PC-3 (cell line): ENCODE measurements around the gene SDHAF4. TPM values are rescaled to one million over a fixed set of nuclear protein-coding genes. Genes with fewer than 3 reads are reported as not detected.

Experiments used
- ATAC-seq: fragments of 200-7000 bp; cut with Tn5 transposase; 2 replicates; pipeline ENCODE4 v1.9.1; 2020; ENCODE audit warnings: mild to moderate bottlenecking, moderate library complexity
- BruUV-seq: library from RNA; stranded (reverse); fragments of 400-500 nt; replicated peaks from 2 replicates; lab custom pipeline; 2021; lab: Mats Ljungman, UMichigan
- CTCF ChIA-PET: fragments of 300-600 bp; sonication (Branson Sonifier 250); formaldehyde crosslinking; loops from one replicate; lab custom pipeline; 2022; ENCODE audit warnings: antibody characterized with exemption; lab: Charles Lee
- POLR2A ChIA-PET: fragments of 300-600 bp; sonication (Branson Sonifier 250); formaldehyde crosslinking; loops from one replicate; lab custom pipeline; 2022; ENCODE audit warnings: antibody characterized with exemption; ENCODE audit not compliant: unreplicated experiment; lab: Charles Lee
- DNase-seq: peaks from one replicate; pipeline ENCODE4 v3.0.0-alpha.2; 2015
- H2AFZ ChIP-seq: fragments of 300-600 bp; sonication (generic); 2 replicates; pipeline ENCODE4 v1.6.0; 2016; ENCODE audit warnings: antibody characterized with exemption, low read length
- H3F3A ChIP-seq: fragments of 300-600 bp; sonication (generic); one replicate; pipeline ENCODE4 v1.6.0; 2017; ENCODE audit warnings: antibody characterized with exemption, low read length, control low read depth, mild to moderate bottlenecking; ENCODE audit not compliant: unreplicated experiment
- H3K27ac ChIP-seq: fragments of 300-600 bp; sonication (generic); 2 replicates; pipeline ENCODE4 v1.5.1; 2016; ENCODE audit warnings: mild to moderate bottlenecking, low read length
- H3K27me3 ChIP-seq: fragments of 300-600 bp; sonication (generic); 2 replicates; pipeline ENCODE4 v1.6.1; 2016; ENCODE audit warnings: low read length, mixed read lengths
- H3K36me3 ChIP-seq: fragments of 300-600 bp; sonication (generic); 2 replicates; pipeline ENCODE4 v1.6.1; 2016; ENCODE audit warnings: low read depth, mixed run types, low read length, mixed read lengths
- H3K4me1 ChIP-seq: fragments of 300-600 bp; sonication (generic); 2 replicates; pipeline ENCODE4 v1.5.1; 2016; ENCODE audit warnings: low read length; ENCODE audit not compliant: insufficient read depth
- H3K4me2 ChIP-seq: fragments of 300-600 bp; sonication (generic); 2 replicates; pipeline ENCODE4 v1.6.0; 2016; ENCODE audit warnings: low read length
- H3K4me3 ChIP-seq: fragments of 300-600 bp; sonication (generic); 2 replicates; pipeline ENCODE4 v1.5.1; 2016; ENCODE audit warnings: mild to moderate bottlenecking, low read length, mixed read lengths
- H3K79me2 ChIP-seq: fragments of 300-600 bp; sonication (generic); 2 replicates; pipeline ENCODE4 v1.6.1; 2017; ENCODE audit warnings: low read length, mixed read lengths
- H3K9ac ChIP-seq: fragments of 300-600 bp; sonication (generic); 2 replicates; pipeline ENCODE4 v1.6.0; 2016; ENCODE audit warnings: mild to moderate bottlenecking, low read length
- H3K9me2 ChIP-seq: fragments of 300-600 bp; sonication (generic); replicated peaks from 2 replicates; pipeline ENCODE4 v1.6.1; 2016; ENCODE audit warnings: mixed run types, low read length, mixed read lengths
- H3K9me3 ChIP-seq: fragments of 300-600 bp; sonication (generic); 2 replicates; pipeline ENCODE4 v1.6.1; 2016; ENCODE audit warnings: low read length, mixed read lengths
- H4K20me1 ChIP-seq: fragments of 300-600 bp; sonication (generic); 2 replicates; pipeline ENCODE4 v1.6.1; 2016; ENCODE audit warnings: low read length, mixed read lengths
- EZH2 ChIP-seq: fragments of 300-600 bp; sonication (generic); IDR thresholded peaks from one replicate; pipeline ENCODE4 v1.6.1; 2017; ENCODE audit warnings: antibody characterized with exemption, mild to moderate bottlenecking, low read length; ENCODE audit not compliant: unreplicated experiment
- EZH2phosphoT487 ChIP-seq: fragments of 300-600 bp; sonication (generic); IDR thresholded peaks from 2 replicates; pipeline ENCODE4 v1.6.1; 2018; ENCODE audit warnings: mild to moderate bottlenecking, antibody characterized with exemption, low read length, borderline replicate concordance
- intact Hi-C: fragments of 100-400 bp; cut with micrococcal nuclease; formaldehyde crosslinking; loops from 2 replicates; pipeline ENCODE4 v1.9.0; 2023
- total RNA-seq: library from RNA; depleted of rRNA; stranded (reverse); fragments of >200 nt; gene quantifications from 2 replicates; pipeline ENCODE4 v1.2.3, GENCODE V29; 2014
- TF ChIP-seq, protein P1 (sequence below): fragments of 300-600 bp; sonication (generic); conservative IDR thresholded peaks from 2 replicates; pipeline ENCODE4 v1.5.1; 2017; ENCODE audit warnings: antibody characterized with exemption, low read depth, mild to moderate bottlenecking, low read length

Gene SDHAF4
- total RNA-seq, 1 experiment from 2014 or later: 6.2 TPM

GRCh38 chr6:70520575-70520974 lies 46.2 kb upstream of the SDHAF4 start:
- intact Hi-C loops: loop anchor here (1.0 to 10.0 kb wide), 3 partner anchors 166 to 494 kb away; no protein-coding TSS in a partner anchor
- Histone ChIP-seq H3K4me1 (no peaks in the 10 kb centered on the region), H4K20me1 (no peaks in the 10 kb centered on the region), H3K9me2 (no peaks in the 10 kb centered on the region), H3K9ac (no peak overlapping the region), H3K27me3 (no peaks in the 10 kb centered on the region), H3K79me2 (no peaks in the 10 kb centered on the region), H3K36me3 (no peaks in the 10 kb centered on the region), H3K4me2 (no peak overlapping the region), H3K4me3 (no peak overlapping the region), H3K27ac (no peak overlapping the region), H3K9me3 (no peaks in the 10 kb centered on the region), H2AFZ (no peak overlapping the region), H3F3A (no peaks in the 10 kb centered on the region)
- no TSS peak for BruUV-seq
- ChIA-PET CTCF (interaction anchor here (0.5 to 1.2 kb wide), 5 partner anchors 26 to 363 kb away, joined by 3 to 8 read pairs (median 3); no protein-coding TSS in a partner anchor), POLR2A (no interaction called here)
- TF ChIP-seq, protein P1, sequence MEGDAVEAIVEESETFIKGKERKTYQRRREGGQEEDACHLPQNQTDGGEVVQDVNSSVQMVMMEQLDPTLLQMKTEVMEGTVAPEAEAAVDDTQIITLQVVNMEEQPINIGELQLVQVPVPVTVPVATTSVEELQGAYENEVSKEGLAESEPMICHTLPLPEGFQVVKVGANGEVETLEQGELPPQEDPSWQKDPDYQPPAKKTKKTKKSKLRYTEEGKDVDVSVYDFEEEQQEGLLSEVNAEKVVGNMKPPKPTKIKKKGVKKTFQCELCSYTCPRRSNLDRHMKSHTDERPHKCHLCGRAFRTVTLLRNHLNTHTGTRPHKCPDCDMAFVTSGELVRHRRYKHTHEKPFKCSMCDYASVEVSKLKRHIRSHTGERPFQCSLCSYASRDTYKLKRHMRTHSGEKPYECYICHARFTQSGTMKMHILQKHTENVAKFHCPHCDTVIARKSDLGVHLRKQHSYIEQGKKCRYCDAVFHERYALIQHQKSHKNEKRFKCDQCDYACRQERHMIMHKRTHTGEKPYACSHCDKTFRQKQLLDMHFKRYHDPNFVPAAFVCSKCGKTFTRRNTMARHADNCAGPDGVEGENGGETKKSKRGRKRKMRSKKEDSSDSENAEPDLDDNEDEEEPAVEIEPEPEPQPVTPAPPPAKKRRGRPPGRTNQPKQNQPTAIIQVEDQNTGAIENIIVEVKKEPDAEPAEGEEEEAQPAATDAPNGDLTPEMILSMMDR: peak; percentile 55
- no peak for TF ChIP-seq EZH2phosphoT487
- no peak for TF ChIP-seq EZH2
- ATAC-seq: peak; percentile 29; the same call in 1 of the 2 replicates
- peak; percentile 22 for DNase-seq

DNA sequence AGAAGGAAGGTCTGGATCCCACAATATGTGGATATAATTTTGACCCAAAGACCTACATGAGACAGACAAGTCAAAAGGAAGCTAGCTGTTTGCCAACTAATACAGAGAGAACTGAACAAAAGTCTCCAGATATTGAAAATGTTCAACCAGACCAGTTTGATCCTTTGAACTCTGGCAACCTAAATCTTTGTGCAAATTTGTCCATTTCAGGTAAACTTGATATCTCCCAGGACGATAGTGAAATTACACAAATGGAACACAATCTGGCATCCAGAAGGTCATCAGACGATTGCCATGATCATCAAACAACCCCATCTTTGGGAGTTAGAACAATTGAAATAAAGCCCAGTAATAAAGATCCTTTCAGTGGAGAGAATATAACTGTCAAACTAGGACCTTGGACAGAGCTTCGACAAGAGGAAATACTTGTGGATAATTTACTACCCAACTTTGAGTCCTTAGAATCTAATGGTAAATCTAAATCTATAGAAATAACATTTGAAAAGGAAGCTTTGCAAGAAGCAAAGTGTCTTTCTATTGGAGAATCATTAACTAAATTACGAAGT lies 41.9 kb upstream of the SDHAF4 start:
- intact Hi-C loops: loop anchor here (10.0 kb wide), 2 partner anchors 360 to 490 kb away; no protein-coding TSS in a partner anchor
- H3F3A ChIP-seq: no peaks in the 10 kb centered on the region
- POLR2A ChIA-PET: no interaction called here
- no peak overlapping the region for H3K4me3 ChIP-seq
- H3K9me2 ChIP-seq: no peaks in the 10 kb centered on the region
- CTCF ChIA-PET: no interaction called here
- H3K27me3 ChIP-seq: no peaks in the 10 kb centered on the region
- ATAC-seq (no peak), DNase-seq (no peak)
- no peak overlapping the region for H3K27ac ChIP-seq
- TF ChIP-seq, protein P1: no peak
- no peak for TF ChIP-seq EZH2
- TF ChIP-seq EZH2phosphoT487: no peak
- no peaks in the 10 kb centered on the region for H3K9me3 ChIP-seq
- no peaks in the 10 kb centered on the region for H4K20me1 ChIP-seq
- H3K9ac ChIP-seq: no peak overlapping the region
- no peaks in the 10 kb centered on the region for H3K36me3 ChIP-seq
- H2AFZ ChIP-seq: no peak overlapping the region
- no TSS peak for BruUV-seq
- H3K4me2 ChIP-seq: no peak overlapping the region
- no peaks in the 10 kb centered on the region for H3K79me2 ChIP-seq
- H3K4me1 ChIP-seq: peaks cover 13% of the 10 kb centered on the region; the same call in 1 of the 2 replicates

DNA sequence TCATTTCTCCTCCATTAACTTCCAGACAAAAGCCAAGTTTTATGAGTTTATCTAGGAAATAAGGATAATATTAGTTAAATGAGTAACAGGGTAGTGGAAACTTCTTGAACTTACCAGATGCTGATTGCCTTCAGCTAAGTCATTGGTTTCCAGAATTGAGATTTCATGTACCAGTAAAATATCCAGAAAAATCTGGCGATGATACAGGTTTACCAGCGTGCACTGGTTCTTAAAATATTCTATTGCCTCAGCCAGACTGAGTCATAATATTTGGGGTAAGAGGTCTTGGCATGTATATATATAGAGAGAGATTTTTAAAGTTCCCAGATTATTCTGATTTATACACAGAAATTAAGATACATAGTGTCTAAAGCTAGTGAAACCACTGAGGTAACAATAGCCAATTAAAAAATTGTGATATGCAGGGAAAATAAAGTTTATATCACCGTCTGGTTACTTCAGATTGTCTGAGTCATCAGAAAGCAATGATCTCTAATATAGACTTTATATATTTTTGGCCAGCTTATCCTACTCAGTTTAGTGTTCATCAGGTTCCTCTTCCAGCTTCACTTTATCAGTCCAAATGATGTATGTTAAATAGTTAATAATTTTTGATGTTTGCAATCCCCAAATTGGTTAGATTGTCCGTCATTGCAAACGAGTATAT lies 39.5 kb upstream of the SDHAF4 start:
- H2AFZ ChIP-seq: no peak overlapping the region
- no peak overlapping the region for H3K9ac ChIP-seq
- ATAC-seq (peak; percentile 45), DNase-seq (peak; percentile 45)
- CTCF ChIA-PET: no interaction called here
- no TSS peak for BruUV-seq
- POLR2A ChIA-PET: no interaction called here
- H3K4me3 ChIP-seq: no peak overlapping the region
- H3K36me3 ChIP-seq: no peaks in the 10 kb centered on the region
- H3K27ac ChIP-seq: no peak overlapping the region
- H3K79me2 ChIP-seq: no peaks in the 10 kb centered on the region
- intact Hi-C loops: loop anchor here (10.0 kb wide), 2 partner anchors 358 to 488 kb away; no protein-coding TSS in a partner anchor
- no peaks in the 10 kb centered on the region for H3K9me3 ChIP-seq
- no peaks in the 10 kb centered on the region for H3K9me2 ChIP-seq
- 0 out of 2 replicates have a peak overlapping the region, but pooled peaks have one; percentile 15 for H3K4me2 ChIP-seq
- no peak for TF ChIP-seq EZH2phosphoT487
- TF ChIP-seq EZH2: no peak
- TF ChIP-seq, protein P1: no peak
- no peaks in the 10 kb centered on the region for H3F3A ChIP-seq
- no peaks in the 10 kb centered on the region for H4K20me1 ChIP-seq
- no peaks in the 10 kb centered on the region for H3K27me3 ChIP-seq
- peaks cover 13% of the 10 kb centered on the region; the same call in 1 of the 2 replicates for H3K4me1 ChIP-seq
